ENCODE data around the gene DCP1B.

GRCh38 chr12:1992732-1993131 lies 11.5 kb downstream of the DCP1B start:
- no peak for TF ChIP-seq REST (IDR thresholded peaks at IDR 0.05; ENCODE audit: insufficient read depth in 1 of 2, low read depth in 2 of 2, low read length in 1 of 2)
- TF ChIP-seq, protein P1, sequence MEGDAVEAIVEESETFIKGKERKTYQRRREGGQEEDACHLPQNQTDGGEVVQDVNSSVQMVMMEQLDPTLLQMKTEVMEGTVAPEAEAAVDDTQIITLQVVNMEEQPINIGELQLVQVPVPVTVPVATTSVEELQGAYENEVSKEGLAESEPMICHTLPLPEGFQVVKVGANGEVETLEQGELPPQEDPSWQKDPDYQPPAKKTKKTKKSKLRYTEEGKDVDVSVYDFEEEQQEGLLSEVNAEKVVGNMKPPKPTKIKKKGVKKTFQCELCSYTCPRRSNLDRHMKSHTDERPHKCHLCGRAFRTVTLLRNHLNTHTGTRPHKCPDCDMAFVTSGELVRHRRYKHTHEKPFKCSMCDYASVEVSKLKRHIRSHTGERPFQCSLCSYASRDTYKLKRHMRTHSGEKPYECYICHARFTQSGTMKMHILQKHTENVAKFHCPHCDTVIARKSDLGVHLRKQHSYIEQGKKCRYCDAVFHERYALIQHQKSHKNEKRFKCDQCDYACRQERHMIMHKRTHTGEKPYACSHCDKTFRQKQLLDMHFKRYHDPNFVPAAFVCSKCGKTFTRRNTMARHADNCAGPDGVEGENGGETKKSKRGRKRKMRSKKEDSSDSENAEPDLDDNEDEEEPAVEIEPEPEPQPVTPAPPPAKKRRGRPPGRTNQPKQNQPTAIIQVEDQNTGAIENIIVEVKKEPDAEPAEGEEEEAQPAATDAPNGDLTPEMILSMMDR (IDR thresholded peaks at IDR 0.05), result no peak
- TF ChIP-seq SIN3A (IDR thresholded peaks at IDR 0.05; ENCODE audit: borderline replicate concordance, insufficient read depth, low read depth, low read length), result no peak
- no peak for TF ChIP-seq POLR2AphosphoS5 (IDR thresholded peaks at IDR 0.05; ENCODE audit: low read depth, low read length)
- TF ChIP-seq TCF7L2 (IDR thresholded peaks at IDR 0.05; ENCODE audit: low read depth, low read length), result no peak
